PC-3 (cell line): ENCODE results near the gene DNAJB2. TPM values are rescaled to one million over a fixed set of nuclear protein-coding genes. Genes with fewer than 3 reads are reported as not detected.
A peak's percentile ranks its signal among the peaks of the same experiment; 100 is the strongest.

Experiments
- ATAC-seq: fragments of 200-7000 bp; cut with Tn5 transposase; 2 replicates; pipeline ENCODE4 v1.9.1; 2020; ENCODE audit warnings: mild to moderate bottlenecking, moderate library complexity
- BruUV-seq: library from RNA; stranded (reverse); fragments of 400-500 nt; replicated peaks from 2 replicates; lab custom pipeline; 2021; lab: Mats Ljungman, UMichigan
- CTCF ChIA-PET: fragments of 300-600 bp; sonication (Branson Sonifier 250); formaldehyde crosslinking; loops from one replicate; lab custom pipeline; 2022; ENCODE audit warnings: antibody characterized with exemption; lab: Charles Lee
- POLR2A ChIA-PET: fragments of 300-600 bp; sonication (Branson Sonifier 250); formaldehyde crosslinking; loops from one replicate; lab custom pipeline; 2022; ENCODE audit warnings: antibody characterized with exemption; ENCODE audit not compliant: unreplicated experiment; lab: Charles Lee
- DNase-seq: peaks from one replicate; pipeline ENCODE4 v3.0.0-alpha.2; 2015
- H2AFZ ChIP-seq: fragments of 300-600 bp; sonication (generic); 2 replicates; pipeline ENCODE4 v1.6.0; 2016; ENCODE audit warnings: antibody characterized with exemption, low read length
- H3F3A ChIP-seq: fragments of 300-600 bp; sonication (generic); one replicate; pipeline ENCODE4 v1.6.0; 2017; ENCODE audit warnings: antibody characterized with exemption, low read length, control low read depth, mild to moderate bottlenecking; ENCODE audit not compliant: unreplicated experiment
- H3K27ac ChIP-seq: fragments of 300-600 bp; sonication (generic); 2 replicates; pipeline ENCODE4 v1.5.1; 2016; ENCODE audit warnings: mild to moderate bottlenecking, low read length
- H3K27me3 ChIP-seq: fragments of 300-600 bp; sonication (generic); 2 replicates; pipeline ENCODE4 v1.6.1; 2016; ENCODE audit warnings: low read length, mixed read lengths
- H3K36me3 ChIP-seq: fragments of 300-600 bp; sonication (generic); 2 replicates; pipeline ENCODE4 v1.6.1; 2016; ENCODE audit warnings: low read depth, mixed run types, low read length, mixed read lengths
- H3K4me1 ChIP-seq: fragments of 300-600 bp; sonication (generic); 2 replicates; pipeline ENCODE4 v1.5.1; 2016; ENCODE audit warnings: low read length; ENCODE audit not compliant: insufficient read depth
- H3K4me2 ChIP-seq: fragments of 300-600 bp; sonication (generic); 2 replicates; pipeline ENCODE4 v1.6.0; 2016; ENCODE audit warnings: low read length
- H3K4me3 ChIP-seq: fragments of 300-600 bp; sonication (generic); 2 replicates; pipeline ENCODE4 v1.5.1; 2016; ENCODE audit warnings: mild to moderate bottlenecking, low read length, mixed read lengths
- H3K79me2 ChIP-seq: fragments of 300-600 bp; sonication (generic); 2 replicates; pipeline ENCODE4 v1.6.1; 2017; ENCODE audit warnings: low read length, mixed read lengths
- H3K9ac ChIP-seq: fragments of 300-600 bp; sonication (generic); 2 replicates; pipeline ENCODE4 v1.6.0; 2016; ENCODE audit warnings: mild to moderate bottlenecking, low read length
- H3K9me2 ChIP-seq: fragments of 300-600 bp; sonication (generic); replicated peaks from 2 replicates; pipeline ENCODE4 v1.6.1; 2016; ENCODE audit warnings: mixed run types, low read length, mixed read lengths
- H3K9me3 ChIP-seq: fragments of 300-600 bp; sonication (generic); 2 replicates; pipeline ENCODE4 v1.6.1; 2016; ENCODE audit warnings: low read length, mixed read lengths
- H4K20me1 ChIP-seq: fragments of 300-600 bp; sonication (generic); 2 replicates; pipeline ENCODE4 v1.6.1; 2016; ENCODE audit warnings: low read length, mixed read lengths
- EZH2 ChIP-seq: fragments of 300-600 bp; sonication (generic); IDR thresholded peaks from one replicate; pipeline ENCODE4 v1.6.1; 2017; ENCODE audit warnings: antibody characterized with exemption, mild to moderate bottlenecking, low read length; ENCODE audit not compliant: unreplicated experiment
- EZH2phosphoT487 ChIP-seq: fragments of 300-600 bp; sonication (generic); IDR thresholded peaks from 2 replicates; pipeline ENCODE4 v1.6.1; 2018; ENCODE audit warnings: mild to moderate bottlenecking, antibody characterized with exemption, low read length, borderline replicate concordance
- intact Hi-C: fragments of 100-400 bp; cut with micrococcal nuclease; formaldehyde crosslinking; loops from 2 replicates; pipeline ENCODE4 v1.9.0; 2023
- total RNA-seq: library from RNA; depleted of rRNA; stranded (reverse); fragments of >200 nt; gene quantifications from 2 replicates; pipeline ENCODE4 v1.2.3, GENCODE V29; 2014
- TF ChIP-seq, protein P1 (sequence below): fragments of 300-600 bp; sonication (generic); conservative IDR thresholded peaks from 2 replicates; pipeline ENCODE4 v1.5.1; 2017; ENCODE audit warnings: antibody characterized with exemption, low read depth, mild to moderate bottlenecking, low read length

The DNAJB2 gene
- total RNA-seq, 1 experiment from 2014 or later = 62.3 TPM

DNA sequence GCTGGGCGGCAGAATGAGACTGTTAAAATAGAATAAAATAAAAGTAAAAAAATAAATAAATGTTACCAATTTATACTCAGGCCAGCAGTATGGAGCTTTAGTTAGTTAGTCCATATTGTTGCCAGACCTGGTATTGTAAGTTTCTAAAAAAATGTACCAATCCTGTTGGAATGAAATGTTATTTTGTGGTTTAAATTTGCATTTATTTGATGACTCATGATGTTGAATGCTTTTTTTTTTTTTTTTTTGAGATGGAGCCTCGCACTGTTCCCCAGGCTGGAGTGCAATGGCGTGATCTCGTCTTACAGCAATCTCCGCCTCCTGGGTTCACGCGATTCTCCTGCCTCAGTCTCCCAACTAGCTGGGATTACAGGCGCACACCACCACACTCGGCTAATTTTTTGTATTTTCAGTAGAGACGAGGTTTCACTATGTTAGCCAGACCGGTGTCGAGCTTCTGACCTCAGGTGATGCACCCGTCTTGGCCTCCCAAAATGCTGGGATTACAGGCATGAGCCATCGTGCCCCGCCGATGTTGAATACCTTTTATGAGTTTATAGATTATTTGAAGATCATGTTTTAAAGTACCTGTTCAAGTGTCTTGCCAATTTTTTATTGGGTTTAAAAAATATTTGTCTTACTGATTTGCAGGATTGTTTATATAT lies 35.8 kb downstream of the DNAJB2 start:
- H3K27ac ChIP-seq = no peak overlapping the region
- no peaks in the 10 kb centered on the region for H3K4me1 ChIP-seq
- no peaks in the 10 kb centered on the region for H4K20me1 ChIP-seq
- no peaks in the 10 kb centered on the region for H3F3A ChIP-seq
- H3K9me2 ChIP-seq = no peaks in the 10 kb centered on the region
- CTCF ChIA-PET = interaction anchor here (0.6 kb wide), 1 partner anchor 285 kb away, joined by 3 read pairs; no protein-coding TSS in a partner anchor
- no peaks in the 10 kb centered on the region for H3K79me2 ChIP-seq
- H3K36me3 ChIP-seq = no peaks in the 10 kb centered on the region
- H3K9ac ChIP-seq = no peak overlapping the region
- H2AFZ ChIP-seq = no peak overlapping the region
- TF ChIP-seq, protein P1, sequence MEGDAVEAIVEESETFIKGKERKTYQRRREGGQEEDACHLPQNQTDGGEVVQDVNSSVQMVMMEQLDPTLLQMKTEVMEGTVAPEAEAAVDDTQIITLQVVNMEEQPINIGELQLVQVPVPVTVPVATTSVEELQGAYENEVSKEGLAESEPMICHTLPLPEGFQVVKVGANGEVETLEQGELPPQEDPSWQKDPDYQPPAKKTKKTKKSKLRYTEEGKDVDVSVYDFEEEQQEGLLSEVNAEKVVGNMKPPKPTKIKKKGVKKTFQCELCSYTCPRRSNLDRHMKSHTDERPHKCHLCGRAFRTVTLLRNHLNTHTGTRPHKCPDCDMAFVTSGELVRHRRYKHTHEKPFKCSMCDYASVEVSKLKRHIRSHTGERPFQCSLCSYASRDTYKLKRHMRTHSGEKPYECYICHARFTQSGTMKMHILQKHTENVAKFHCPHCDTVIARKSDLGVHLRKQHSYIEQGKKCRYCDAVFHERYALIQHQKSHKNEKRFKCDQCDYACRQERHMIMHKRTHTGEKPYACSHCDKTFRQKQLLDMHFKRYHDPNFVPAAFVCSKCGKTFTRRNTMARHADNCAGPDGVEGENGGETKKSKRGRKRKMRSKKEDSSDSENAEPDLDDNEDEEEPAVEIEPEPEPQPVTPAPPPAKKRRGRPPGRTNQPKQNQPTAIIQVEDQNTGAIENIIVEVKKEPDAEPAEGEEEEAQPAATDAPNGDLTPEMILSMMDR = no peak
- no peak for TF ChIP-seq EZH2
- no peak for TF ChIP-seq EZH2phosphoT487
- ATAC-seq = no peak
- 0 out of 2 replicates have a peak, but pooled peaks cover 3% of the 10 kb centered on the region for H3K27me3 ChIP-seq
- no peaks in the 10 kb centered on the region for H3K9me3 ChIP-seq
- POLR2A ChIA-PET = no interaction called here
- DNase-seq = peak; percentile 36
- no TSS peak for BruUV-seq
- H3K4me3 ChIP-seq = no peak overlapping the region
- intact Hi-C loops = no loop called here
- peak overlapping the region; percentile 19; the same call in 1 of the 2 replicates for H3K4me2 ChIP-seq

DNA sequence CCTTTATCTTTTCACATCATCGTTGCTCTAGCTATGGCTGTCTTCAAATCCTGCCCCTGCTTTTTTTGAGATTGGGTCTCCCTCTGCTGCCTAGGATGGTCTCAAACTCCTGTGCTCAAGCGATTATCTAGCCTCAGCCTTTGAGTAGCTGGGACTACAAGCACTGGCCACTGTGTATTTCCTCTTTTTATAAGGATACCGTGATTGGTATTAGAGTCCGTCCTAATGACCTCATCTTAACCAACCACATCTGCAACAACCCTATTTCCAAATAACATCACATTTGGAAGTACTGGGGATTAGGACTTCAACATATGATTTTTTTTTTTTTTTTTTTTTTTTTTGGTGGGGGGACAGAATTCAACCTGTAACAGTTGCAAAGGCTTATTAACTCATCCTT lies 44.3 kb downstream of the DNAJB2 start:
- ChIA-PET POLR2A (no interaction called here), CTCF (no interaction called here)
- no peak overlapping the region for H3K4me3 ChIP-seq
- no peaks in the 10 kb centered on the region for H3K36me3 ChIP-seq
- ATAC-seq (no peak), DNase-seq (no peak)
- no peaks in the 10 kb centered on the region for H3K9me2 ChIP-seq
- H3F3A ChIP-seq = no peaks in the 10 kb centered on the region
- TF ChIP-seq EZH2phosphoT487 (no peak), EZH2 (no peak)
- TF ChIP-seq, protein P1 = no peak
- BruUV-seq = no TSS peak
- H3K9ac ChIP-seq = no peak overlapping the region
- H3K9me3 ChIP-seq = no peaks in the 10 kb centered on the region
- peaks cover 29% of the 10 kb centered on the region for H3K27me3 ChIP-seq
- H2AFZ ChIP-seq = no peak overlapping the region
- intact Hi-C loops = no loop called here
- H3K4me2 ChIP-seq = no peak overlapping the region
- no peaks in the 10 kb centered on the region for H3K4me1 ChIP-seq
- H3K79me2 ChIP-seq = no peaks in the 10 kb centered on the region
- H4K20me1 ChIP-seq = no peaks in the 10 kb centered on the region
- H3K27ac ChIP-seq = no peak overlapping the region

DNA sequence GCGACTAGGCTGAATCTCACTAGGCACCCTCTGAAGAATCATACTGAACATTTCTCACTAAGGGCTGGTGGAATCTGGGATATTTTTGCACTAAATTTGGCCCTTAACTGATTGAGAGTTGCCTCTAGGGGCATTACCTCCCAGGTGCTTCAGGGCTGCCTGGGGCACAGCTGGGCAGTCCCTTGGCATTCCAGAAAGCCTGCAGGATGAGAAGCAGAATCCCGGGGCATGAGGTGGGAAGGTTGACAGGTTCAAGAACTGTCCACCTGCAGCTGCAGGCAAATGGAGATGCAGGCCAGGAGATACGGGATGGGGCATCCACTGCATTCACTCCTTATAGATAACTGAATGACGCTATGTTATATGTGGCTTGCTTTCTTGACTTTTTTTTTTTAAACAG lies 46.0 kb downstream of the DNAJB2 start:
- no peak overlapping the region for H3K4me3 ChIP-seq
- H3K9me3 ChIP-seq = no peaks in the 10 kb centered on the region
- H3K36me3 ChIP-seq = no peaks in the 10 kb centered on the region
- no peaks in the 10 kb centered on the region for H3K79me2 ChIP-seq
- intact Hi-C loops = no loop called here
- no peaks in the 10 kb centered on the region for H3K4me1 ChIP-seq
- H4K20me1 ChIP-seq = no peaks in the 10 kb centered on the region
- no peak overlapping the region for H3K9ac ChIP-seq
- no peak overlapping the region for H3K4me2 ChIP-seq
- no peak for DNase-seq
- ChIA-PET CTCF (no interaction called here), POLR2A (no interaction called here)
- no peaks in the 10 kb centered on the region for H3K9me2 ChIP-seq
- TF ChIP-seq EZH2phosphoT487 (no peak), EZH2 (no peak)
- TF ChIP-seq, protein P1 = no peak
- BruUV-seq = no TSS peak
- no peak overlapping the region for H2AFZ ChIP-seq
- H3K27ac ChIP-seq = no peak overlapping the region
- peaks cover 35% of the 10 kb centered on the region for H3K27me3 ChIP-seq
- ATAC-seq = no peak
- H3F3A ChIP-seq = no peaks in the 10 kb centered on the region
